HFF-Myc (cell line): Measurements from ENCODE around the gene NHERF1.
A peak's percentile ranks its signal among the peaks of the same experiment; 100 is the strongest.

Experiments
- DNase-seq: peaks from one replicate; pipeline ENCODE4 v3.0.0-alpha.2; 2011; ENCODE audit warnings: low read depth; ENCODE audit errors: extremely low read depth
- H3K4me3 ChIP-seq: replicated peaks from 2 replicates; pipeline ENCODE4 v1.5.1; 2011; ENCODE audit warnings: low read depth, mild to moderate bottlenecking, control low read depth, low read length
- CTCF ChIP-seq: IDR thresholded peaks from 2 replicates; pipeline ENCODE4 v1.5.1; 2012; ENCODE audit warnings: mild to moderate bottlenecking, low read depth, low read length, control low read depth; ENCODE audit errors: missing control alignments

Gene NHERF1

GRCh38 chr17:74812109-74813009 is 63.9 kb downstream of the NHERF1 start:
- TF ChIP-seq CTCF, result no peak
- no peak for DNase-seq
- no peak overlapping the region for H3K4me3 ChIP-seq

DNA sequence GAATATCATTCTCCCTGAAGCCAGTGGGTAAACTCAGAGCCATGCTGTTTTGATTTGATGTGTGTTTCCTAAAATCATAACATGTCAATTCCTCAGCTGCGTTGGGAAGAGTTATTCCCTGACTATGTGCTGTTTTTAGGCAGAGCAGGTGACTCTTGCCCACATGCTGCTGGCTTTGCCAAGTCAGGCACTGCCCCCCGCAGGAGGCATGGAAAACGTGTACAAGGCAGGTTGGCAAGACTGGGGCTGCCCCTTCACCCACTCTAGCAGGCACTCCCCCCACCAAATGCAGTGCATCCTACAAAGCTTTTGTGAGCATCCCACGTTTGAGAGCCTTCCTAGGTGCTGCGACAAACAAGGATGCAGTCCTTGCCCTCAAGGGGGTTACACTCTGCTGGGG is 66.0 kb downstream of the NHERF1 start:
- no peak overlapping the region for H3K4me3 ChIP-seq
- no peak for DNase-seq
- peak; percentile 16 for TF ChIP-seq CTCF

GRCh38 chr17:74815067-74815466 is 66.6 kb downstream of the NHERF1 start:
- H3K4me3 ChIP-seq, result no peak overlapping the region
- TF ChIP-seq CTCF, result no peak
- no peak for DNase-seq

GRCh38 chr17:74815550-74816370 is 67.3 kb downstream of the NHERF1 start:
- no peak for DNase-seq
- TF ChIP-seq CTCF, result peak; percentile 39

DNA sequence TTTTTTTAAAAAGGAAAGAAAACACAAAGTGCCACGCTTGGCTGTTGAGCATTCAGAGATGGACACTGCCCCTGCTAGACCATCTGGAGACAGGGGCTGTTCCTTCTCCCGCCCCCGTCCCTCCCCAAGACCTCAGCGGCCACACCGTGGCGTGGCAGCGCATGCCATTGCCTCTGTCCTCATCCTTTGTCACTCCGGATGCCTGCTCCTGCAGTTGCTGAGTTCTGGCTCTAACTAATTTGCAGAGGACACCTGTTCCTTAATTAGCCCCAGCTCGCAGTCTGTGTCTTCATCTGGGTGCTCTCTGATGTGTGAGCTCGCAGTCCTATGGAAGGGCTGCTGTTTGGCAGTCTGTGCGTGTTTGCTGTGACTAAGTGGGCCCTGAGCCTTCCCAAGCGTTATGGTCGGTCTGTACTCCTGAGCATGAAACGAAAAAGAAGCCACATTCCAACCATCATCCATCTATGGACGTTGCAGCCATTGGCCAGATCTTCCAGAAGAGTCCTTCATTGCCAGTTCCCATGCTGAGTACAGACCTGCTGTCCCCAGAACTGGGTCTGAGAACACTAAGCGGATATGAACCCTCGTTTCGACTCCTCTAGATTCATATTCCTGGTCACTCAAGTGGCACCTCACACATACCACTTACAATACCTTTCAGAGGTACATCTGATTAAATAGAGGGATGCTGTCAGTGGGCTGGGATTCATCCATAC is 68.6 kb downstream of the NHERF1 start:
- DNase-seq, result no peak
- no peak for TF ChIP-seq CTCF
- H3K4me3 ChIP-seq, result no peak overlapping the region

More at GRCh38 chr17:74815550-74816370, 67.3 kb downstream of the NHERF1 start:
- H3K4me3 ChIP-seq, result no peak overlapping the region

- no peak for TF ChIP-seq CTCF
- H3K4me3 ChIP-seq, result no peak overlapping the region
- no peak for DNase-seq
Measured at GRCh38 chr17:74818291-74818938, 70.0 kb downstream of the NHERF1 start.
